GM12864 (cell line): ENCODE results near the gene AKAP13.
A peak's percentile ranks its signal among the peaks of the same experiment; 100 is the strongest.

Experiments used
- DNase-seq: peaks from one replicate; pipeline ENCODE4 v3.0.0-alpha.2; 2011; ENCODE audit warnings: low read depth
- H3K4me3 ChIP-seq: 2 replicates; pipeline ENCODE4 v1.5.1; 2011; ENCODE audit warnings: mild to moderate bottlenecking, low read depth, low read length, control low read depth
- TF ChIP-seq, protein P1 (sequence below): IDR thresholded peaks from 2 replicates; pipeline ENCODE4 v1.5.1; 2011; ENCODE audit warnings: low read depth, mild to moderate bottlenecking, moderate library complexity, low read length, control low read depth, inconsistent platforms; ENCODE audit errors: missing control alignments

The AKAP13 gene

DNA sequence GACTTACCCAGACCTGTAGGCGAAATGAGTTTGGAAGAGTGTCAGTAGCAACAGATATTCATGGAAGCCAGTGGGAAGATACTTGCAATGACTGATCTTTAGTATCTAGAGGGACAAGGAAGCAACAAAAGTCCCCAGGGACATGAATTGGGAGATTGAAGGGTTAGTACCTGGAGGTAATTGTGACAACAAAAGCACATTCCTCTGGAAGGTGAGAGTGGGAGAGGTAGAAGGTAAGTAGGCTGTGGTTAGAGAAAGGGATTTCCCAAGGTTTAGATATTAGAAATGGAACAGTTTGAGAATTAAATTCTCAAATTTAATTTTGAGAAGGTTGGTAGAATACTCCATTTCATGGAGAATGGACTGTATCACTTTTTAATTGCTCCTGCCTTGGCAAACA is 191.4 kb downstream of the AKAP13 start:
- TF ChIP-seq, protein P1, sequence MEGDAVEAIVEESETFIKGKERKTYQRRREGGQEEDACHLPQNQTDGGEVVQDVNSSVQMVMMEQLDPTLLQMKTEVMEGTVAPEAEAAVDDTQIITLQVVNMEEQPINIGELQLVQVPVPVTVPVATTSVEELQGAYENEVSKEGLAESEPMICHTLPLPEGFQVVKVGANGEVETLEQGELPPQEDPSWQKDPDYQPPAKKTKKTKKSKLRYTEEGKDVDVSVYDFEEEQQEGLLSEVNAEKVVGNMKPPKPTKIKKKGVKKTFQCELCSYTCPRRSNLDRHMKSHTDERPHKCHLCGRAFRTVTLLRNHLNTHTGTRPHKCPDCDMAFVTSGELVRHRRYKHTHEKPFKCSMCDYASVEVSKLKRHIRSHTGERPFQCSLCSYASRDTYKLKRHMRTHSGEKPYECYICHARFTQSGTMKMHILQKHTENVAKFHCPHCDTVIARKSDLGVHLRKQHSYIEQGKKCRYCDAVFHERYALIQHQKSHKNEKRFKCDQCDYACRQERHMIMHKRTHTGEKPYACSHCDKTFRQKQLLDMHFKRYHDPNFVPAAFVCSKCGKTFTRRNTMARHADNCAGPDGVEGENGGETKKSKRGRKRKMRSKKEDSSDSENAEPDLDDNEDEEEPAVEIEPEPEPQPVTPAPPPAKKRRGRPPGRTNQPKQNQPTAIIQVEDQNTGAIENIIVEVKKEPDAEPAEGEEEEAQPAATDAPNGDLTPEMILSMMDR = no peak
- no peak overlapping the region for H3K4me3 ChIP-seq
- DNase-seq = no peak

DNA sequence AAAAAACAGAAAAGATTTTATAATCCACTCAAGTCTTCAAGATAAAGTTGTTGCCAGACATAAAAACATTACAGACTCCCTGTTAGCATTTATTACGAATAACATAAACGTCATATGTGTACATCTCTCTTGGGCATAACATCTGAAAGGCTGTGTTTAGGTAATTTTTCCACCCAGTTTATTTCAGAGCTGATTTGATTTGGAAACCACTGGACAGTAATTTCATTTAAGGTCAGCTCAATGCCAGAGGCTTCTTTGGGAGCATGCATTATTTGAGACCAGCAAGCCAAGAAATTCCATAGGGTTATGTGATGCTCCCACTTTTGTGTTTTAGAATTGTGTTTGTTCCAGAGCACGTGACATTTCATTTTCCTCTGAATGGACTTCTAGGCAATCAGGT is 196.0 kb downstream of the AKAP13 start:
- TF ChIP-seq, protein P1 = no peak
- DNase-seq = no peak
- H3K4me3 ChIP-seq = no peak overlapping the region

DNA sequence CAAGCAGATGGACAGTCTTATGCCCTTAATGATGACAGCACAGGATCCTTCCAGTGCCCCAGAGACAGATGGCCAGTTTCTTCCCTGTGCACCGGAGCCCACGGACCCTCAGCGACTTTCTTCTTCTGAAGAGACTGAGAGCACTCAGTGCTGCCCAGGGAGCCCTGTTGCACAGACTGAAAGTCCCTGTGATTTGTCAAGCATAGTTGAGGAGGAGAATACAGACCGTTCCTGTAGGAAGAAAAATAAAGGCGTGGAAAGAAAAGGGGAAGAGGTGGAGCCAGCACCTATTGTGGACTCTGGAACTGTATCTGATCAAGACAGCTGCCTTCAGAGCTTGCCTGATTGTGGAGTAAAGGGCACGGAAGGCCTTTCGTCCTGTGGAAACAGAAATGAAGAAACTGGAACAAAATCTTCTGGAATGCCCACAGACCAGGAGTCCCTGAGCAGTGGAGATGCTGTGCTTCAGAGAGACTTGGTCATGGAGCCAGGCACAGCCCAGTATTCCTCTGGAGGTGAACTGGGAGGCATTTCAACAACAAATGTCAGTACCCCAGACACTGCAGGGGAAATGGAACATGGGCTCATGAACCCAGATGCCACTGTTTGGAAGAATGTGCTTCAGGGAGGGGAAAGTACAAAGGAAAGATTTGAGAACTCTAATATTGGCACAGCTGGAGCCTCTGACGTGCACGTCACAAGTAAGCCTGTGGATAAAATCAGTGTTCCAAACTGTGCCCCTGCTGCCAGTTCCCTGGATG is 198.7 kb downstream of the AKAP13 start:
- no peak overlapping the region for H3K4me3 ChIP-seq
- DNase-seq = no peak
- TF ChIP-seq, protein P1 = no peak

DNA sequence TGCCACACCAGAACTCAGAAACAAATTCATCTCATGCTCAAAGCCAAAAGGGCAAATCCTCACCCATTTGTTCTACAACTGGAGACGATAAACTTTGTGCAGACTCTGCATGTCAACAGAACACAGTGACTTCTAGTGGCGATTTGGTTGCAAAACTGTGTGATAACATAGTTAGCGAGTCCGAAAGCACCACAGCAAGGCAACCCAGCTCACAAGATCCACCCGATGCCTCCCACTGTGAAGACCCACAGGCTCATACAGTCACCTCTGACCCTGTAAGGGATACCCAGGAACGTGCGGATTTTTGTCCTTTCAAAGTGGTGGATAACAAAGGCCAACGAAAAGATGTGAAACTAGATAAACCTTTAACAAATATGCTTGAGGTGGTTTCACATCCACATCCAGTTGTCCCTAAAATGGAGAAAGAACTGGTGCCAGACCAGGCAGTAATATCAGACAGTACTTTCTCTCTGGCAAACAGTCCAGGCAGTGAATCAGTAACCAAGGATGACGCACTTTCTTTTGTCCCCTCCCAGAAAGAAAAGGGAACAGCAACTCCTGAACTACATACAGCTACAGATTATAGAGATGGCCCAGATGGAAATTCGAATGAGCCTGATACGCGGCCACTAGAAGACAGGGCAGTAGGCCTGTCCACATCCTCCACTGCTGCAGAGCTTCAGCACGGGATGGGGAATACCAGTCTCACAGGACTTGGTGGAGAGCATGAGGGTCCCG is 199.7 kb downstream of the AKAP13 start:
- H3K4me3 ChIP-seq = no peak overlapping the region
- TF ChIP-seq, protein P1 = peak; percentile 41
- no peak for DNase-seq

DNA sequence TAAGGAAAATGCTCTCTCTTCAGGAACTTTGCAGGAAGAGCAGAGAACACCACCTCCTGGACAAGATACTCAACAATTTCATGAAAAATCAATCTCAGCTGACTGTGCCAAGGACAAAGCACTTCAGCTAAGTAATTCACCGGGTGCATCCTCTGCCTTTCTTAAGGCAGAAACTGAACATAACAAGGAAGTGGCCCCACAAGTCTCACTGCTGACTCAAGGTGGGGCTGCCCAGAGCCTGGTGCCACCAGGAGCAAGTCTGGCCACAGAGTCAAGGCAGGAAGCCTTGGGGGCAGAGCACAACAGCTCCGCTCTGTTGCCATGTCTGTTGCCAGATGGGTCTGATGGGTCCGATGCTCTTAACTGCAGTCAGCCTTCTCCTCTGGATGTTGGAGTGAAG is 200.5 kb downstream of the AKAP13 start:
- no peak overlapping the region for H3K4me3 ChIP-seq
- no peak for DNase-seq
- TF ChIP-seq, protein P1 = no peak

DNA sequence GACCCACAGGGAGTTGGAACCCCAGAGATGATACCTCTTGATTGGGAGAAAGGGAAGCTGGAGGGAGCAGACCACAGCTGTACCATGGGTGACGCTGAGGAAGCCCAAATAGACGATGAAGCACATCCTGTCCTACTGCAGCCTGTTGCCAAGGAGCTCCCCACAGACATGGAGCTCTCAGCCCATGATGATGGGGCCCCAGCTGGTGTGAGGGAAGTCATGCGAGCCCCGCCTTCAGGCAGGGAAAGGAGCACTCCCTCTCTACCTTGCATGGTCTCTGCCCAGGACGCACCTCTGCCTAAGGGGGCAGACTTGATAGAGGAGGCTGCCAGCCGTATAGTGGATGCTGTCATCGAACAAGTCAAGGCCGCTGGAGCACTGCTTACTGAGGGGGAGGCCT is 201.1 kb downstream of the AKAP13 start:
- no peak overlapping the region; the same call in 1 of the 2 replicates for H3K4me3 ChIP-seq
- TF ChIP-seq, protein P1 = no peak
- no peak for DNase-seq
